K562 (cell line): ENCODE data around the gene ALDH16A1. TPM values are rescaled to one million over a fixed set of nuclear protein-coding genes. Genes with fewer than 3 reads are reported as not detected.

Experiments used
- ATAC-seq: fragments of 200-7000 bp; cut with Tn5 transposase; 3 replicates; pipeline ENCODE4 v1.9.1; 2020; ENCODE audit warnings: moderate library complexity
- BruUV-seq: library from RNA; stranded (reverse); fragments of 400-500 nt; replicated peaks from 2 replicates; lab custom pipeline; 2021; lab: Mats Ljungman, UMichigan
- CTCF ChIA-PET: fragments of 300-600 bp; formaldehyde crosslinking; extraction: SDS; loops from one replicate; lab custom pipeline; 2021; ENCODE audit warnings: low intra/inter-chr PET ratio; lab: Yijun Ruan, JAX
- POLR2A ChIA-PET: fragments of 300-600, 350-650 bp; sonication (Branson Sonifier 250); formaldehyde crosslinking; extraction: SDS; loops from one replicate; lab custom pipeline; 2021; ENCODE audit warnings: antibody characterized with exemption, inconsistent platforms; lab: Yijun Ruan, JAX
- DNase-seq, 4 experiments: peaks; one replicate each; pipeline versions ENCODE4 v3.0.0 to v3.0.0-alpha.2; 2011 to 2018; ENCODE audit warnings: low spot score in 3 of 4, mixed read lengths in 3 of 4; ENCODE audit errors: extremely low read depth in 1 of 4
- FAIRE-seq: peaks from 2 replicates; lab custom pipeline; 2011; peaks lifted over from hg19 to GRCh38; lab: Jason Lieb, UNC
- H2AFZ ChIP-seq: 2 replicates; pipeline ENCODE4 v1.6.0; 2011; ENCODE audit warnings: low read depth, low read length, control low read depth, inconsistent platforms
- H3K27ac ChIP-seq: fragments of 200-600 bp; 3 replicates; pipeline ENCODE4 v1.8.0; 2011; ENCODE audit warnings: low read depth, mild to moderate bottlenecking, control low read depth, inconsistent platforms, low read length, moderate library complexity, mixed read lengths; ENCODE audit errors: extremely low read depth
- H3K27me3 ChIP-seq, 2 experiments: fragments of 300-600 bp in 1 of 2; 2 replicates in 1 of 2; 3 replicates in 1 of 2; pipeline versions ENCODE4 v1.6.0 to v1.8.0; 2011; ENCODE audit warnings: inconsistent platforms in 2 of 2, low read length in 2 of 2, mild to moderate bottlenecking in 1 of 2, mixed read lengths in 1 of 2, moderate library complexity in 1 of 2; ENCODE audit not compliant: control insufficient read depth in 2 of 2, insufficient read depth in 2 of 2
- H3K36me3 ChIP-seq: fragments of 300-600 bp; 3 replicates; pipeline ENCODE4 v1.8.0; 2011; ENCODE audit warnings: mild to moderate bottlenecking, low read length, inconsistent platforms; ENCODE audit not compliant: control insufficient read depth, insufficient read depth
- H3K4me1 ChIP-seq, 2 experiments: fragments of 200-600 bp in 1 of 2; replicated peaks in 1 of 2; 2 replicates in 1 of 2; 3 replicates in 1 of 2; pipeline versions ENCODE4 v1.5.1 to v1.8.0; 2011; ENCODE audit warnings: inconsistent platforms in 2 of 2, low read length in 2 of 2, mild to moderate bottlenecking in 1 of 2, mixed read lengths in 1 of 2, moderate library complexity in 1 of 2; ENCODE audit not compliant: control insufficient read depth in 2 of 2, insufficient read depth in 2 of 2
- H3K4me2 ChIP-seq: 2 replicates; pipeline ENCODE4 v1.6.1; 2011; ENCODE audit warnings: low read length, control low read depth, inconsistent platforms, mixed read lengths; ENCODE audit not compliant: insufficient read depth
- H3K4me3 ChIP-seq: fragments of 200-600 bp; sonication (generic), shearing (Covaris generic); 2 replicates; pipeline ENCODE4 v1.5.1; 2016; ENCODE audit warnings: control low read depth, inconsistent platforms
- H3K79me2 ChIP-seq: fragments of 200-600 bp; 3 replicates; pipeline ENCODE4 v1.8.0; 2011; ENCODE audit warnings: low read length, inconsistent platforms; ENCODE audit not compliant: control insufficient read depth, insufficient read depth
- H3K9ac ChIP-seq, 2 experiments: 2 replicates each; pipeline versions ENCODE4 v1.6.0 to v1.6.1; 2011; ENCODE audit warnings: low read depth in 2 of 2, low read length in 2 of 2, control low read depth in 1 of 2, inconsistent platforms in 1 of 2, mild to moderate bottlenecking in 1 of 2, mixed read lengths in 1 of 2; ENCODE audit not compliant: insufficient read depth in 1 of 2
- H3K9me1 ChIP-seq: one replicate; pipeline ENCODE4 v1.6.0; 2011; ENCODE audit warnings: inconsistent platforms, mild to moderate bottlenecking, low read length, moderate library complexity; ENCODE audit not compliant: control insufficient read depth, insufficient read depth
- H3K9me3 ChIP-seq: replicated peaks from 2 replicates; pipeline ENCODE4 v1.5.1; 2011; ENCODE audit warnings: low read depth, low read length, inconsistent platforms; ENCODE audit not compliant: control insufficient read depth, insufficient read depth
- H4K20me1 ChIP-seq: replicated peaks from 2 replicates; pipeline ENCODE4 v1.6.1; 2011; ENCODE audit warnings: low read length, inconsistent platforms, mixed read lengths; ENCODE audit not compliant: control insufficient read depth, insufficient read depth
- ARID4B ChIP-seq: sonication (generic); formaldehyde crosslinking; IDR thresholded peaks from 2 replicates; pipeline ENCODE4 v1.8.0; 2022; ENCODE audit warnings: mild to moderate bottlenecking, missing genetic modification reagents
- CHD4 ChIP-seq: fragments of 200-600 bp; sonication (generic); IDR thresholded peaks from 3 replicates; pipeline ENCODE4 v1.6.1; 2012; ENCODE audit warnings: low read depth, mild to moderate bottlenecking, mixed read lengths, low read length, inconsistent platforms; ENCODE audit not compliant: insufficient read depth, insufficient replicate concordance, poor library complexity, severe bottlenecking
- RBM22 ChIP-seq: fragments of 200-400 bp; formaldehyde crosslinking; IDR thresholded peaks from 2 replicates; pipeline ENCODE4 v1.6.1; 2018; ENCODE audit warnings: low read length, low read depth; ENCODE audit not compliant: poor library complexity, severe bottlenecking
- STAT6 ChIP-seq: sonication (generic); formaldehyde crosslinking; IDR thresholded peaks from 2 replicates; pipeline ENCODE4 v1.8.1; 2023; ENCODE audit warnings: mild to moderate bottlenecking, missing genetic modification reagents
- ZNF75A ChIP-seq: fragments of 450-650 bp; formaldehyde crosslinking; IDR thresholded peaks from 2 replicates; pipeline ENCODE4 v1.4.0; 2020; ENCODE audit warnings: mild to moderate bottlenecking
- ZSCAN29 ChIP-seq: fragments of 450-650 bp; IDR thresholded peaks from 2 replicates; pipeline ENCODE4 v1.6.1; 2017
- WGBS: fragments of 100-300 bp; shearing (Covaris generic); methylation state at CpG from one replicate; pipeline ENCODE4 v1.1.6; 2016; ENCODE audit warnings: low coverage, mixed read lengths; ENCODE audit not compliant: insufficient coverage; ENCODE audit errors: missing lambda C conversion rate; 5-methylcytosine and 5-hydroxymethylcytosine counted together
- in situ Hi-C: fragments of 300-500 bp; cut with MboI; formaldehyde crosslinking; loops from 4 replicates; pipeline ENCODE4 v1.15.0; 2018; ENCODE audit warnings: inconsistent platforms, mixed read lengths
- intact Hi-C: fragments of 100-400 bp; cut with micrococcal nuclease; formaldehyde crosslinking; loops from 2 replicates; pipeline ENCODE4 v1.14.2; 2022
- polyA plus RNA-seq, 8 experiments: library from polyadenylated mRNA; depleted of rRNA in 4 of 8; stranded (reverse) in 5 of 8; unstranded in 3 of 8; fragments of >200 nt; fragmentation: Nextera tagmentation in 2 of 8; fragmentation: Illumina TruSeq in 1 of 8; extraction: Ambion mirVana in 2 of 8; extraction: Trizol in 1 of 8; gene quantifications; 2 replicates each; pipeline versions ENCODE4 v1.2.1 to v1.2.3, GENCODE V29; 2011 to 2014; ENCODE audit warnings: inconsistent platforms in 1 of 8, missing spikeins in 1 of 8
- total RNA-seq, 7 experiments: library from RNA; depleted of rRNA in 6 of 7; stranded (reverse); fragments of >200 nt in 6 of 7; fragmentation: Illumina TruSeq in 2 of 7; extraction: Trizol in 2 of 7; gene quantifications; 2 replicates each; pipeline versions ENCODE4 v1.2.1 to v1.2.3, GENCODE V29; 2011 to 2021; ENCODE audit warnings: low replicate concordance in 1 of 7
- TF ChIP-seq, protein P1 (sequence below): fragments of 250-450 bp; sonication (Bioruptor Pico); IDR thresholded peaks from 2 replicates; pipeline ENCODE4 v1.4.0; 2020; ENCODE audit warnings: mild to moderate bottlenecking, moderate library complexity

Gene ALDH16A1
- total and polyA plus RNA-seq, 9 of the 15 experiments (the other 6 are each of a cell fraction or from before 2014, with no cell fraction given), result 2.2 to 52.2 (median 7.6) TPM

- H3K4me3 ChIP-seq, result no peak overlapping the region
- H3K4me2 ChIP-seq, result peak overlapping the region; percentile 38; the same call in 1 of the 2 replicates
- no TSS peak for BruUV-seq
- H3K9me3 ChIP-seq, result no peaks in the 10 kb centered on the region
- ATAC-seq, result peak; percentile 20; the same call in 2 of the 3 replicates
- H3K27me3 ChIP-seq, result no peaks in the 10 kb centered on the region
- H2AFZ ChIP-seq, result 0 out of 2 replicates have a peak overlapping the region, but pooled peaks have one; percentile 87
- peak overlapping the region in 1 of 2 experiments; percentile 87; a peak in 1 of 4 replicates for H3K9ac ChIP-seq
- no peaks in the 10 kb centered on the region for H4K20me1 ChIP-seq
- CTCF ChIA-PET, result no interaction called here
- WGBS, result 58% methylated on average over 9 of the region's 12 CpGs
- intact Hi-C loops (no loop called here), in situ Hi-C loops (no loop called here)
- H3K9me1 ChIP-seq, result no peaks in the 10 kb centered on the region
- no peaks in the 10 kb centered on the region for H3K36me3 ChIP-seq
- peaks cover 7 to 35% of the 10 kb centered on the region in 2 experiments; a peak in 4 of 5 replicates for H3K4me1 ChIP-seq
- peak in 1 of 4 experiments; percentile 12 for DNase-seq
- POLR2A ChIA-PET, result interaction anchor here (0.6 to 0.8 kb wide), 4 partner anchors 21 to 64 kb away, joined by 3 to 4 read pairs (median 3); no protein-coding TSS in a partner anchor
- no peak overlapping the region for H3K27ac ChIP-seq
- H3K79me2 ChIP-seq, result no peaks in the 10 kb centered on the region
- FAIRE-seq, result no peak
- TF ChIP-seq CHD4, result no peak
- TF ChIP-seq, protein P1, sequence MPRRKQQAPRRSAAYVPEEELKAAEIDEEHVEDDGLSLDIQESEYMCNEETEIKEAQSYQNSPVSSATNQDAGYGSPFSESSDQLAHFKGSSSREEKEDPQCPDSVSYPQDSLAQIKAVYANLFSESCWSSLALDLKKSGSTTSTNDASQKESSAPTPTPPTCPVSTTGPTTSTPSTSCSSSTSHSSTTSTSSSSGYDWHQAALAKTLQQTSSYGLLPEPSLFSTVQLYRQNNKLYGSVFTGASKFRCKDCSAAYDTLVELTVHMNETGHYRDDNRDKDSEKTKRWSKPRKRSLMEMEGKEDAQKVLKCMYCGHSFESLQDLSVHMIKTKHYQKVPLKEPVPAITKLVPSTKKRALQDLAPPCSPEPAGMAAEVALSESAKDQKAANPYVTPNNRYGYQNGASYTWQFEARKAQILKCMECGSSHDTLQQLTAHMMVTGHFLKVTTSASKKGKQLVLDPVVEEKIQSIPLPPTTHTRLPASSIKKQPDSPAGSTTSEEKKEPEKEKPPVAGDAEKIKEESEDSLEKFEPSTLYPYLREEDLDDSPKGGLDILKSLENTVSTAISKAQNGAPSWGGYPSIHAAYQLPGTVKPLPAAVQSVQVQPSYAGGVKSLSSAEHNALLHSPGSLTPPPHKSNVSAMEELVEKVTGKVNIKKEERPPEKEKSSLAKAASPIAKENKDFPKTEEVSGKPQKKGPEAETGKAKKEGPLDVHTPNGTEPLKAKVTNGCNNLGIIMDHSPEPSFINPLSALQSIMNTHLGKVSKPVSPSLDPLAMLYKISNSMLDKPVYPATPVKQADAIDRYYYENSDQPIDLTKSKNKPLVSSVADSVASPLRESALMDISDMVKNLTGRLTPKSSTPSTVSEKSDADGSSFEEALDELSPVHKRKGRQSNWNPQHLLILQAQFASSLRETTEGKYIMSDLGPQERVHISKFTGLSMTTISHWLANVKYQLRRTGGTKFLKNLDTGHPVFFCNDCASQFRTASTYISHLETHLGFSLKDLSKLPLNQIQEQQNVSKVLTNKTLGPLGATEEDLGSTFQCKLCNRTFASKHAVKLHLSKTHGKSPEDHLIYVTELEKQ (CRISPR knock-in tag), result no peak
- TF ChIP-seq STAT6 (CRISPR knock-in tag), result no peak
- no peak for TF ChIP-seq ARID4B
- TF ChIP-seq RBM22, result no peak
- no peak for TF ChIP-seq ZSCAN29
- TF ChIP-seq ZNF75A (CRISPR knock-in tag), result no peak
Measured at GRCh38 chr19:49513746-49514118, 60.7 kb downstream of the ALDH16A1 start.
